Fibroblast of peridontal ligament (primary cell): ENCODE data around the gene ANKRD28.
"Not testable (repeated sequence)": the region's sequence is repeated elsewhere in the genome, so short reads cannot be mapped to it uniquely, and the experiment has no call there.

ENCODE experiments used
- DNase-seq: peaks from one replicate; pipeline ENCODE4 v3.0.0-alpha.2; 2010; ENCODE audit errors: extremely low read depth

ANKRD28 gene

DNA sequence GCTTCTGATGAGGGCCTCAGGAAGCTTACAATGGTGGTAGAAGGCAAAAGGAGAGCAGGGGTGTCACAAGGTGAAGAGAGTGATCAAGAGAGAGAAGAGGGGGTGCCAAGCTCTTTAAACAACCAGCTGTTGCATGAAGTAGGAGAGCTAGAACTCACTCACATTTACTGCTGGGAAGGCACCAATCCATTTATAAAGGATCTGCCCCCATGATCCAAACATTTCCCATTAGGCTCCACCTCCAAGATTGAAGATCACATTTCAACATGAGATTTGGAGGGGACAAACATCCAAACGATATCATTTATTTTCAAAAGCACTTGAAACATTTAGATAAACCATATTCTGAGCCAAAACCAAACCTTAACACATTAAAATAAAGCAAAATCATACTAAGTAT, 26.3 kb downstream of the ANKRD28 start:
- DNase-seq, result no peak

- no peak for DNase-seq
Measured at GRCh38 chr3:15769256-15769915, 28.4 kb downstream of the ANKRD28 start.

- peak; percentile 98 for DNase-seq
Measured at GRCh38 chr3:15768421-15769255, 29.1 kb downstream of the ANKRD28 start.

DNA sequence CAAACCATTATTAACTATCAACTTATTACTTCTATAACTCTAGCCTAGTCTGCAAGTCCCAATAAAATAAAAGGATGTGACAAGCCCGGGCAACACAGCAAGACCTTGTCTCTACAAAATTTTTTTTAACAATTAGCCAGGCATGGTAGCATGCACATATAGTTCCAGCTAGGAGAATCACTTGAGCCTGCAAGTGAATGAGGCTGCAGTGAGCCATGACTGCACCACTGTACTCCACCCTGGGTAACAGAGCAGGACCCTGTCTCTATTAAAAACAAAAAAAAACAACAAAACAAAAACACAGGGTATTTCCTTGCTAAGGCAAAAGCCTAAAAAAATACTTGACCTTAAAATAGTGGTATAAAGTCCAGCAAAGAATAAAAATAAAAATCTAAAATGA, 31.4 kb downstream of the ANKRD28 start:
- no peak for DNase-seq

- no peak for DNase-seq
Measured at GRCh38 chr3:15758295-15758694, 39.5 kb downstream of the ANKRD28 start.

GRCh38 chr3:15757824-15758223, 40.0 kb downstream of the ANKRD28 start:
- no peak for DNase-seq

DNA sequence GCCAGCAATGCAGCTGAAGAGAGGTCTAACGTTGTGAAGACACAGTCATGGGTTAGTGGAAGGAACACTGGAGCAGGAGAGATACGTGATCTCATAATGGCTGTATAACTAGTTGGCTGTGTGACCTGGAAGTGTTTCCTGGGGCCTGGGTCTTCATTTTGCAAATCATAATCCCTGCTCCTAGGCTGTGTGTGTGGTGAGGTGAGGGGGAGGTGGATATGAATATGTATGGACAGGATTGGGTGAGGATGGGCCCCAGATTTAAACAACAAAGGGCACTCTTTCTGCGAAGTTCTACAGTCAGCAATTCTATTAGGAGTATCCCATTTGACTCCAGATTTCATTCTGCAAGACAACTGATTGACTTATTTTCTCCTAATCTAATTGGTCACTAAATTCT, 41.3 kb downstream of the ANKRD28 start:
- no peak for DNase-seq

DNA sequence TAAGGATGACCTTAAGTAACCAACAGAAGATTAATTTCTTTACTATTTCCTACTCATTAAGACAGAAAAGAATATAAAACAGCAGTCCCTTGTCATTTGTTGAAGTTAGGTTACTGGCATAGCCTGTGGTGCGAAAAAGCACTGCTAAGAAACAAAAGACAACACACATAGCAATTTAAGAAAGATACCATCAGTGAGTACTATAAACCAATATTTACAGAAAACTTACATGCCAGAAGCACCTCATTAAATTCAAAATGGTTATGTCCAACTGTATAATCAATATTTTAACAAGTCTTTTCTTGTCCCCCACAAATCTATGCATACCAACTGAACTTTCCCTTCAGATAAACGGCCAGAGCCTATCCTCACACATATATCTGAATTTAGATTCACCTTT, 42.0 kb downstream of the ANKRD28 start:
- no peak for DNase-seq

GRCh38 chr3:15755181-15755580, 42.6 kb downstream of the ANKRD28 start:
- DNase-seq, result peak; percentile 35

DNA sequence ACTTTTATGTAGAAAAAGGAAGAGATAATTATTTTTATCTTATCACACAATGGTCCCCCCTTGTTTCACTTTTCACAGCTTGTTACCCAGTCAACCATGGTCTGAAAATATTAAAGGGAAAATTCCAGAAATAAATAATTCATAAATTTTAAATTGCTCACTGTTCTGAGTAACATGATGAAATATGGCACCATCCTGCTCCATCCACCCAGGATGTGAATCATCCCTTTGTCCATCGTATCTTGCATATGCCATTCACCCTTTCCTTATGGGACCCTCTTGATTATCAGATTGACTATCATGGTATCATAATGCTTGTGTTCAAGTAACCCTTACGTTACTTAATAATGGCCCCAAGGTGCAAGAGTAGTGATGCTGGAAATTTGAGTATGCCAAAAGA, 43.7 kb downstream of the ANKRD28 start:
- DNase-seq, result no peak

GRCh38 chr3:15753056-15753710, 44.6 kb downstream of the ANKRD28 start:
- no peak for DNase-seq

DNA sequence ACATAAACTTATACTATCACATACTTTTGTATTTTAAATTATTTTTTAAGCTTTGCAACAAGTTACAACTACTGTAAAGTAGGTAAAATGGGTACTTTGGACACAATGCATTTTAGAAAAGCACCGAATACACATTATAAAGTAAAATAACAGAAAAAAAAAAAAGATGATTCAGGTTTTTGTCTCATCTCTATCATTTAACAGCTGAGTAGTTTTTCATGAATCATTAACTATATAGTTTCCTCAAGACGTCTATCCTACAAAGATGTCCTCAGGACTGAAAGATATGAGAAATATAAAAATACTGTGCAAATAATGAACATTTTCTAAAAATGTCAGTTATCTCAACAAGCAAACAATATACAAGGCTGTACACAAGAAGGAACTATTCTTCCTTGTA, 46.9 kb downstream of the ANKRD28 start:
- no peak for DNase-seq

- DNase-seq, result no peak
Measured at GRCh38 chr3:15750143-15750542, 47.6 kb downstream of the ANKRD28 start.

DNA sequence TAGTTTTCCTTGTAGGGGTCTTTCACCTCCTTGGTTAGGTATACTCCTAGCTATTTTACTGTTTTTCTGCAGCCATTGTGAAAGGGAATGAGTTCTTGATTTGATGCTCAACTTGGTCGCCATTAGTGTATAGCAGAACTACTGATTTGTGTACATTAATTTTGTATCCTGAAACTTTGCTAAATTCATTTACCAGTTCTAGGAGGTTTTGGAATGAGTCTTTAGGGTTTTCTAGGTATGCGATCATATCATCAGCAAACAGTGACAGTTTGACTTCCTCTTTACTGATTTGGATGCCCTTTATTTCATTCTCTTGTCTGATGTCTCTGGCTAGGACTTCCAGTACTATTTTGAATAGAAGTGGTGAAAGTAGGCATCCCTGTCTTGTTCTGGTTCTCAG, 51.9 kb downstream of the ANKRD28 start:
- DNase-seq, result not testable (repeated sequence)

- no peak for DNase-seq
Measured at GRCh38 chr3:15744176-15744575, 53.6 kb downstream of the ANKRD28 start.

DNA sequence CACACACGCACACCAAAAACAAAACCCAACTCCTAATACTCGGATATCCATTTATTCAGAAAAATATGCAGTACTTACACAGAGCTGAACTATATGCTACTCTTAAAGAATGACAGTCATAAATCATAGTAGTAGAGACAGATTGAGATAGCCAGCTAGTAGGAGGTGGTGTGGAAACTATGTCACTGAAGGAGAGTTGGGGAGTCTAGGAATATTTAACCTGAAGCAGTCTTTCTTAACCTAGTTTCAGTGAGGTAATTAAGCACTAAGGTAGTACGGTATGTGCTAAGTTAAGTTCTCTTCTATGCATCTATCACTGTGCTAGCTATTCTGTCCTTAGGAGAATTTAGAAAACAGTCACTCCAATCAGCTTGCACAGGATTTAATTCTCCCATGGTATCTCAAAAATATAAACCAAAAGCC, 54.2 kb downstream of the ANKRD28 start:
- no peak for DNase-seq

DNA sequence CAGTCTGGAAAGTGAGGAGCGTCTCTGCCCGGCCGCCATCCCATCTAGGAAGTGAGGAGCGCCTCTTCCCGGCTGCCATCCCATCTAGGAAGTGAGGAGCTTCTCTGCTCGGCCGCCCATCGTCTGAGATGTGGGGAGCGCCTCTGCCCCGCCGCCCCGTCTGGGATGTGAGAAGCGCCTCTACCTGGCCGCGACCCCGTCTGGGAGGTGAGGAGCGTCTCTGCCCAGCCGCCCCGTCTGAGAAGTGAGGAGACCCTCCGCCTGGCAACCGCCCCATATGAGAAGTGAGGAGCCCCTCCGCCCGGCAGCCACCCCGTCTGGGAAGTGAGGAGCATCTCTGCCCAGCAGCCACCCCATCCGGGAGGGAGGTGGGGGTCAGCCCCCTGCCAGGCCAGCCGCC, 55.5 kb downstream of the ANKRD28 start:
- not testable (repeated sequence) for DNase-seq

GRCh38 chr3:15738616-15739005, 59.2 kb downstream of the ANKRD28 start:
- DNase-seq, result not testable (repeated sequence)

DNA sequence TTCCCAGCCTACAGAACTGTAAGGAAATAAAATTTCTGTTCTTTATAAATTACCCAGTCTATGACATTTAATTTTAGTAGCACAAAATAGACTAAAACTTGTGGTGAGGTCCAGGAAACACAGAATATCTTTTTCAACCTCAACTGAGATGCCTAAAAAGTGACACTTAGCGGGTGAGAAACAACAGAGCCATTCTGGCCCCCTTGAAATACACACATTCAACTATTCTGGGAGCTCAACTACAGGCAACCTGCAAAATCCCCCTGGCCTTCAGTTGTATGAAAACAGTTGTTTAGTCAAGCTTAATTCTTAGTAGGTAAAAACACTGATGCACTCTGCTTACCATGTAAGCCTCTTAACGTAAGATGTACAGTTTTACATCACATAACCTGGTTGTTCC, 66.8 kb downstream of the ANKRD28 start:
- no peak for DNase-seq

DNA sequence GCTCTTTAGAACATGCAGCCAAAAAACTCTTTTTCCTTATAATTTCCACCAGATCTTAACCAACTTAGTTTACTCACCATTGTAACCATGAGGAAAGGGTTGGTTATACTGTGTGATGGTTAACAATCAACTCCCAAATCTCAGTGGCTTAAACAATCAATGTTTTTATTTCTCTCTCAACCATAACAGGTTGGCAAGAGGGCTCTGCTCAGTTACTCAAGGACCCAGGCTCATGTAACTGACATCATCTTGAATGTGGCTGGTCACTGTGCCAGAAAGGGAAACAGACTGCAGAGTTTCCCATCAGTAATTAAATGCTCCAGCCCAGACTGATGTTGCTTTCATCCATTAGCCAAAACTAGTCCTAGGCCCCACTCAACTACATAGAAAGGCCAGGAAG, 69.0 kb downstream of the ANKRD28 start:
- peak; percentile 96 for DNase-seq

DNA sequence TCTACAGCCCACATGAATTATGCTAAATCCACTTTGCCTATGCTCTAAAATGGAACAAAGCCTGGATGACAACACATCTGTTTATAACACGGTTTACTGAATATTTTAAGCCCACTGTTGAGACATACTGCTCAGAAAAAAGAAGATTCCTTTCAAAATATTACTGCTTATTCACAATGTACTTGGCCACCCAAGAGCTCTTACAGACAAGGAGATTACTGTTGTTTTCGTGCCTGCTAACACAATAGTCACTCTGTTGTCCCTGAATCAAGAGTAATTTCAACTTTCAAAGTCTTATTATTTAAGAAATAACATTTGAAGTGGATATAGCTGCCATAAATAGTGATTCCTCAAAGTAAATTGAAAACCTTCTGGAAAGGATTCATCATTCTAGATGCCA, 70.9 kb downstream of the ANKRD28 start:
- no peak for DNase-seq

GRCh38 chr3:15726043-15726442, 71.7 kb downstream of the ANKRD28 start:
- DNase-seq, result peak; percentile 40

GRCh38 chr3:15724446-15724845, 73.3 kb downstream of the ANKRD28 start:
- no peak for DNase-seq
